Diencephalon (tissue), 1 donor: ENCODE results near the gene USP37. TPM values are rescaled to one million over a fixed set of nuclear protein-coding genes. Genes with fewer than 3 reads are reported as not detected.

Source experiments
- small RNA-seq: library from RNA; depleted of rRNA; stranded (forward); fragments of <200 nt; gene quantifications from one replicate; pipeline ENCODE3, GENCODE V24; 2014
- total RNA-seq: library from RNA; depleted of rRNA; stranded (reverse); fragments of >200 nt; gene quantifications from one replicate; pipeline ENCODE4 v1.2.3, GENCODE V29; 2014

The USP37 gene, protein sequence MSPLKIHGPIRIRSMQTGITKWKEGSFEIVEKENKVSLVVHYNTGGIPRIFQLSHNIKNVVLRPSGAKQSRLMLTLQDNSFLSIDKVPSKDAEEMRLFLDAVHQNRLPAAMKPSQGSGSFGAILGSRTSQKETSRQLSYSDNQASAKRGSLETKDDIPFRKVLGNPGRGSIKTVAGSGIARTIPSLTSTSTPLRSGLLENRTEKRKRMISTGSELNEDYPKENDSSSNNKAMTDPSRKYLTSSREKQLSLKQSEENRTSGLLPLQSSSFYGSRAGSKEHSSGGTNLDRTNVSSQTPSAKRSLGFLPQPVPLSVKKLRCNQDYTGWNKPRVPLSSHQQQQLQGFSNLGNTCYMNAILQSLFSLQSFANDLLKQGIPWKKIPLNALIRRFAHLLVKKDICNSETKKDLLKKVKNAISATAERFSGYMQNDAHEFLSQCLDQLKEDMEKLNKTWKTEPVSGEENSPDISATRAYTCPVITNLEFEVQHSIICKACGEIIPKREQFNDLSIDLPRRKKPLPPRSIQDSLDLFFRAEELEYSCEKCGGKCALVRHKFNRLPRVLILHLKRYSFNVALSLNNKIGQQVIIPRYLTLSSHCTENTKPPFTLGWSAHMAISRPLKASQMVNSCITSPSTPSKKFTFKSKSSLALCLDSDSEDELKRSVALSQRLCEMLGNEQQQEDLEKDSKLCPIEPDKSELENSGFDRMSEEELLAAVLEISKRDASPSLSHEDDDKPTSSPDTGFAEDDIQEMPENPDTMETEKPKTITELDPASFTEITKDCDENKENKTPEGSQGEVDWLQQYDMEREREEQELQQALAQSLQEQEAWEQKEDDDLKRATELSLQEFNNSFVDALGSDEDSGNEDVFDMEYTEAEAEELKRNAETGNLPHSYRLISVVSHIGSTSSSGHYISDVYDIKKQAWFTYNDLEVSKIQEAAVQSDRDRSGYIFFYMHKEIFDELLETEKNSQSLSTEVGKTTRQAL
- 31.6 TPM for total RNA-seq

DNA sequence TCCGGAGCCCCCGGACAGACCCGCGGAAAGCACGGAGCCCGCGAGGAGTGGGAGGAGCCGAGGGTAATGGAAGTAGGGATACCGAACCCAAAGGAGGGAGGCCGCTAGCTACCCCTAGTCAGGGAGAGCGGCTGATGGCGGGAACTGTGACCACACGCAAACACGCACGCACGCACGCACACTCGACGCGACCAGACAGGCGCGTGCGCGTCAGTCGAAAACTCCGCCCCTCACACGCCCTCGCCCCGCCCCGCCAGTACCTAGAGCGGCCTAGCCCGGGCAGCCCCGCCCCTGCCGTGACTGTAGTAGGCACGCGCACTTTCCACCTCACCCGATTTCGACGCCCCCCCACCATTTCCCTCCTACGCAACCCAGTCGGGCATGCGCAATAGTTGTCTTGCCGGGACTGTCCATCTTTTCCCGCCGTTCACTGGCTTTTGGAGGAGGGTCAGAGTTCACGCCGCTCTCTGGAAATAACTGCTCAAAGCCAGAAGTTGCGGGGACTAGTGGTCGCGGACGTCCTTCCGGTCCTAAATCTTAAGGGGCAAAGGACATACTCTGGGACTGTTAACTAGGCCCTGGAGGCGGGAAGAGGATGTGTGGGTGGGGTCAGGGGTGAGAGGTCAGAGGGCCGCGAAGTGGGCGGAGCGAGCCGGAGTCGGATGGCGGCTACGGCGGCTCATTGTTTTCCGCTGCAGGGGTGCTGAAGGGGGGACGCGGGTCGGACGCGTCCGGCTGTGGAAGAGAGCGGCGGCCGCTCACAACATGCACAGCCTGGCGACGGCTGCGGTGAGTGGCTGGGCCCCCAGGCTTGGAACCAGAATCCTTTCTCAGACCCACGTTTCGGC lies at the start of gene USP37, which contains the start of gene CNOT9:
USP37 (minus strand) TSS at position 162 of the 848 bp plus-strand sequence. CDS start 9,698 bp downstream, outside the sequence.
CNOT9 (plus strand) TSS at position 650 of the 848 bp plus-strand sequence; CDS start at position 766, 116 bp downstream.

DNA sequence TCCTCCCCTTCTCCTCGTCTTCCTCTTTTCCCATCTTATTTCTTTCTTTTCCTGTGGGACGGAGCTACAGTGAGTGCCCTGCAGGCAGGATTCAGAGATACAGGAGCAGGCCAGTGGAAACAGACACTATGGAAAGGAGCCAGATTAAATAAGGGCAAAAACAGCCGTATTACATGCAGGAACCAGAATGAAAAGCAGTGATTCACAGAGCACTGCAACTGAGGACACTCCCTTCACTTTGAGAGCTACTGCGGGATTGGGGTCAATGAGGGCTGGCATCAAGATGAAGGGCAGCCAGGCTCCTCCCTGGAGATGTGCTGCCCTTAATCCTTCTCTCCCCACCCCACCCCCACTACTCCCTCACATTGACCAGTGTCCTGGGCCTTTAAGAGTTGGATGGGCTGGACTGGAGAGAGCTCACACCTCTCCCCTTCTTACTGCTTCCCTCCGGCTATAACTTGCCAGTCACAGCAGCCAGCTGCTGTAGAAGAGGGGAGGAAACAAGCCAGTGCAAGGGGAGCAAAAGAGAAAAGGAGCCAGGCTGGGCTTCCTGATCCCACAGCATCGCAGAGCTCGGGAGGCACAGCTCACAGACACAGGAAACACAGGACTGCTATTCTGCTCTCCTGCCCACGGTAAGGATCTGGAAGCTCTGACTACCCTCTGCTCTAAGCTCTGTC lies 39.4 kb upstream of the USP37 start, which contains the start of gene PLCD4:
PLCD4 (plus strand) TSS at position 464 of the 680 bp plus-strand sequence. CDS start 7,841 bp downstream, outside the sequence.

GRCh38 chr2:218418717-218419458 lies 149.3 kb downstream of the USP37 start, which contains the start of gene VIL1:
Gene VIL1, plus strand, starts transcription at chr2:218419123. Its CDS starts 4,656 bp downstream, at chr2:218423779.

Small RNAs within 50 kb of the gene (small RNA-seq; reads per million reads assigned to genes)
- gene MIR26B (990 reads per million, percentile 99 among the genes with 10 or more reads in this experiment), gene RNU6-136P (not detected)

Other genes starting within 250 kb of the USP37 start
- 3.0 TPM for gene CATIP, start 211.5 kb downstream of the USP37 start, total RNA-seq
- gene SLC11A1, start 186.1 kb downstream of the USP37 start, total RNA-seq, result 3.5 TPM
- gene CTDSP1, start 168.5 kb downstream of the USP37 start, total RNA-seq, result 18.7 TPM
- not detected for gene VIL1, start 149.2 kb downstream of the USP37 start, total RNA-seq
- 39.4 TPM for gene CNOT9, start 488 bp upstream of the USP37 start, total RNA-seq
- 1.4 TPM for gene PLCD4, start 39.5 kb upstream of the USP37 start, total RNA-seq
- gene ZNF142, start 91.3 kb upstream of the USP37 start, total RNA-seq, result 15.5 TPM
- 26.5 TPM for gene BCS1L, start 91.3 kb upstream of the USP37 start, total RNA-seq
- gene RNF25, start 103.7 kb upstream of the USP37 start, total RNA-seq, result 27.9 TPM
- gene STK36, start 103.7 kb upstream of the USP37 start, total RNA-seq, result 34.1 TPM
- 17.5 TPM for gene TTLL4, start 142.5 kb upstream of the USP37 start, total RNA-seq
- gene CYP27A1, start 213.8 kb upstream of the USP37 start, total RNA-seq, result 5.8 TPM